Mesothelial cell of epicardium (in vitro differentiated cells): Measurements from ENCODE around the gene SIGLEC14. TPM values are rescaled to one million over a fixed set of nuclear protein-coding genes. Genes with fewer than 3 reads are reported as not detected.

Source experiments
- DNase-seq, 2 experiments: peaks; one replicate each; pipeline ENCODE4 v3.0.0; 2021; ENCODE audit warnings: low spot score in 2 of 2; ENCODE audit not compliant: unreplicated experiment in 2 of 2
- H3K27ac Mint-ChIP-seq: 2 replicates; pipeline ENCODE4 v1.8.0; 2021; ENCODE audit warnings: mixed read lengths
- H3K27me3 Mint-ChIP-seq: 2 replicates; pipeline ENCODE4 v1.8.0; 2021; ENCODE audit warnings: low read depth, mixed read lengths
- H3K36me3 Mint-ChIP-seq: 2 replicates; pipeline ENCODE4 v1.8.0; 2021; ENCODE audit warnings: mixed read lengths
- H3K4me1 Mint-ChIP-seq: 2 replicates; pipeline ENCODE4 v1.8.0; 2021; ENCODE audit warnings: mixed read lengths
- H3K4me3 Mint-ChIP-seq: 2 replicates; pipeline ENCODE4 v1.8.0; 2021; ENCODE audit warnings: mild to moderate bottlenecking, moderate library complexity, mixed read lengths
- H3K9me3 Mint-ChIP-seq: 2 replicates; pipeline ENCODE4 v1.8.0; 2021; ENCODE audit warnings: mixed read lengths
- CTCF ChIP-seq: fragments of 200-600 bp; sonication (generic); IDR thresholded peaks from one replicate; pipeline ENCODE4 v1.5.0; 2021; ENCODE audit warnings: antibody characterized with exemption; ENCODE audit not compliant: unreplicated experiment
- total RNA-seq: library from RNA; stranded (reverse); gene quantifications from 3 replicates; pipeline ENCODE4 v1.2.1, GENCODE V29; 2021

Gene SIGLEC14
- total RNA-seq, 1 donor from 2014 or later: not detected

GRCh38 chr19:51647318-51647717 is 693 bp upstream of the SIGLEC14 start:
- no peaks in the 10 kb centered on the region for H3K27me3 Mint-ChIP-seq
- no peaks in the 10 kb centered on the region for H3K36me3 Mint-ChIP-seq
- no peaks in the 10 kb centered on the region for H3K4me1 Mint-ChIP-seq
- no peak overlapping the region for H3K27ac Mint-ChIP-seq
- no peak for DNase-seq
- H3K4me3 Mint-ChIP-seq: no peak overlapping the region
- no peak for TF ChIP-seq CTCF
- peaks cover 34% of the 10 kb centered on the region for H3K9me3 Mint-ChIP-seq

- Mint-ChIP-seq H3K4me3 (no peak overlapping the region), H3K9me3 (peaks cover 42% of the 10 kb centered on the region), H3K4me1 (no peaks in the 10 kb centered on the region), H3K36me3 (no peaks in the 10 kb centered on the region), H3K27me3 (no peaks in the 10 kb centered on the region), H3K27ac (no peak overlapping the region)
- no peak for TF ChIP-seq CTCF
- no peak for DNase-seq
Measured at GRCh38 chr19:51644636-51645271, 1.9 kb downstream of the SIGLEC14 start.

- H3K27ac Mint-ChIP-seq: no peak overlapping the region
- no peaks in the 10 kb centered on the region for H3K36me3 Mint-ChIP-seq
- DNase-seq: no peak
- H3K4me1 Mint-ChIP-seq: no peaks in the 10 kb centered on the region
- no peak for TF ChIP-seq CTCF
- peaks cover 59% of the 10 kb centered on the region for H3K9me3 Mint-ChIP-seq
- no peaks in the 10 kb centered on the region for H3K27me3 Mint-ChIP-seq
- H3K4me3 Mint-ChIP-seq: no peak overlapping the region
Measured at GRCh38 chr19:51641648-51642047, 5.0 kb downstream of the SIGLEC14 start.

- H3K9me3 Mint-ChIP-seq: peaks cover 62% of the 10 kb centered on the region
- no peak for TF ChIP-seq CTCF
- no peak for DNase-seq
- H3K36me3 Mint-ChIP-seq: no peaks in the 10 kb centered on the region
- no peaks in the 10 kb centered on the region for H3K4me1 Mint-ChIP-seq
- no peak overlapping the region for H3K4me3 Mint-ChIP-seq
- no peak overlapping the region for H3K27ac Mint-ChIP-seq
- H3K27me3 Mint-ChIP-seq: no peaks in the 10 kb centered on the region
Measured at GRCh38 chr19:51640386-51640785, 6.2 kb downstream of the SIGLEC14 start.

- peaks cover 61% of the 10 kb centered on the region for H3K9me3 Mint-ChIP-seq
- DNase-seq: no peak
- H3K36me3 Mint-ChIP-seq: no peaks in the 10 kb centered on the region
- H3K27me3 Mint-ChIP-seq: no peaks in the 10 kb centered on the region
- H3K4me1 Mint-ChIP-seq: no peaks in the 10 kb centered on the region
- no peak overlapping the region for H3K27ac Mint-ChIP-seq
- H3K4me3 Mint-ChIP-seq: no peak overlapping the region
- no peak for TF ChIP-seq CTCF
Measured at GRCh38 chr19:51639916-51640315, 6.7 kb downstream of the SIGLEC14 start.
